Measurements from ENCODE around the gene FGD4.

The FGD4 gene

GRCh38 chr12:32688786-32689185 is 289.4 kb downstream of the FGD4 start:
- no peak for DNase-seq

- no peak for DNase-seq
Observed at GRCh38 chr12:32690927-32691326, 291.6 kb downstream of the FGD4 start.

GRCh38 chr12:32692358-32692757 is 293.0 kb downstream of the FGD4 start:
- DNase-seq = no peak

GRCh38 chr12:32693036-32693435 is 293.7 kb downstream of the FGD4 start:
- DNase-seq = no peak

All from right hindlimb (tissue), 1 donor.